ENCODE measurements around the gene H6PD. TPM values are rescaled to one million over a fixed set of nuclear protein-coding genes. Genes with fewer than 3 reads are reported as not detected.

H6PD gene
- total RNA-seq, 1 donor from 2014 or later: 70.7 TPM

GRCh38 chr1:9256332-9256731 is 21.8 kb downstream of the H6PD start:
- DNase-seq (ENCODE audit: low spot score): no peak

DNA sequence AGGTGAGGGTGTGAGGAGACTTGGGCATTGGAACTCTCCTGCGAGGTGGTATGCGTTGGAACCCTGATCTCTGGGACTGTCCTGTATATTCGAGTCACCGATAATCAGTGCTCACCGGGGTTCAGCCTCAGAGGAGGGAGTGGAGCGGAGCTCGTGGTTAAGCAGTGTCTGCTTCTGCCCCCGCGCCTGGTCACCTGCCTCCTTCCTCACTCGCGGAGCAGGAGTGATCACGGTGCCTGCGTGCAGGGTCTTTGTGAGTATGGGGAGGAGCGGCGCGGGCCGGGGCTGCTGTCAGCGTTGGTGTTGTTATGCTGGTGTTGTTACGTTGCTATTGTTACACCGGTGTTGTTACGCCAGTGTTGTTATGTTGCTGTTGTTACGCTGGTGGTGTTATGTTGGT is 23.3 kb downstream of the H6PD start:
- DNase-seq (ENCODE audit: low spot score): no peak

GRCh38 chr1:9258629-9259028 is 24.1 kb downstream of the H6PD start:
- DNase-seq (ENCODE audit: low spot score): no peak

- no peak for DNase-seq (ENCODE audit: low spot score)
Observed at GRCh38 chr1:9260059-9260766, 25.6 kb downstream of the H6PD start.

DNA sequence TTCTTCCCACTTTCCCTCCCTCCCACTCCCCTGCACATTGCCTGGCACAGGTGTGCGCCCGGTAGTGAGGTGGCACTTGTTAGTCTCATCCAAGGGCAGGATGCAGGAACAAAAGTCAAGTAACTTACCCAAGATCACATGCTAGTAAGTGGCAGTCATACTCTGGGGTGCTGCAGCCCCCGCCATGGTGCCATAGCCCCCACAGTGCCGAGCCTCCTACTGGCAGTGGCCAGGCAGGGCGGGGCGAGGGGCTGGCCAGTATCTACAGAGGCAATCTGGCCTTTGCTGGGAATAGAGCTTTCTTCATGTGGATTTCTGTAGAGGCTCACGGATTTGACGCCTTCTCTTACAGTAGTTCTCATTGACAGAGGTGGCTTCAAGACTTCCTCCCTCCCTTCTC is 26.9 kb downstream of the H6PD start:
- no peak for DNase-seq (ENCODE audit: low spot score)

DNA sequence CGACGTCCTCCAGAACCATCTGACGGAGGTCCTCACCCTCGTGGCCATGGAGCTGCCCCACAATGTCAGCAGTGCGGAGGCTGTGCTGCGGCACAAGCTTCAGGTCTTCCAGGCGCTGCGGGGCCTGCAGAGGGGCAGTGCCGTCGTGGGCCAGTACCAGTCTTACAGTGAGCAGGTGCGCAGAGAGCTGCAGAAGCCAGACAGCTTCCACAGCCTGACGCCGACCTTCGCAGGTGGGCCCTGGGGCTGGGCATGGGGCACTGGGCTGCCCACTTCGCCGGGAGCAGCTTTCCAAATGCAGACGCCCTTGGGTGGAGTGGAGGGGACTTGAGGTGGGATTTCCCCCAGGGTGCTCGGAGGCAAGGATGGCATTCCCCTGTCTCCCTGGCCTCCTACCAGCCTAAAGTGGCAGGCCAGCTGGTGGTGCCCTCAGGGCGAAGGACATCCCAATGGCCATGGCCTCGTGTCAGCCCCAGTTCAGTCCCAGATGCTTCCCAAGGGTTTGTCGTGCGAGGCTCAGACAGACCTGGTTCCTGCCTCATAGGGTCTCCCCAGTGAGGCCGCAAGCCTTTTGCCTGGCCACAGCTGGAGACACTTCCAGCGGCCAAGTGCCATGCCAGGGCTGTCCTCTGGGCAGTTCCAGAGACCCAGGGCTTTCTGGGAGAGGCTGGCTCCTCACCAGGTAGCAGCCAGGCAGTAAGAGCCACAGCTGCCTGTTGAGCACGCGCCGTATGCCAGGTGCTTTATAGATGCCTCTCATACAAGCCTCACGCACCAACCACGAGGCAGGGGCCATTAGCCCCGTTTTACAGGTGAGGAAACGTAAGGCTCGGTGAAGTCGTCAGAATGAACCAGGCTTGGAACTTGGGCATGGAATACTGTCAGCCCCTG is 27.8 kb downstream of the H6PD start:
- no peak for DNase-seq (ENCODE audit: low spot score)

- DNase-seq (ENCODE audit: low spot score): no peak
Observed at GRCh38 chr1:9263276-9263855, 28.8 kb downstream of the H6PD start.

DNA sequence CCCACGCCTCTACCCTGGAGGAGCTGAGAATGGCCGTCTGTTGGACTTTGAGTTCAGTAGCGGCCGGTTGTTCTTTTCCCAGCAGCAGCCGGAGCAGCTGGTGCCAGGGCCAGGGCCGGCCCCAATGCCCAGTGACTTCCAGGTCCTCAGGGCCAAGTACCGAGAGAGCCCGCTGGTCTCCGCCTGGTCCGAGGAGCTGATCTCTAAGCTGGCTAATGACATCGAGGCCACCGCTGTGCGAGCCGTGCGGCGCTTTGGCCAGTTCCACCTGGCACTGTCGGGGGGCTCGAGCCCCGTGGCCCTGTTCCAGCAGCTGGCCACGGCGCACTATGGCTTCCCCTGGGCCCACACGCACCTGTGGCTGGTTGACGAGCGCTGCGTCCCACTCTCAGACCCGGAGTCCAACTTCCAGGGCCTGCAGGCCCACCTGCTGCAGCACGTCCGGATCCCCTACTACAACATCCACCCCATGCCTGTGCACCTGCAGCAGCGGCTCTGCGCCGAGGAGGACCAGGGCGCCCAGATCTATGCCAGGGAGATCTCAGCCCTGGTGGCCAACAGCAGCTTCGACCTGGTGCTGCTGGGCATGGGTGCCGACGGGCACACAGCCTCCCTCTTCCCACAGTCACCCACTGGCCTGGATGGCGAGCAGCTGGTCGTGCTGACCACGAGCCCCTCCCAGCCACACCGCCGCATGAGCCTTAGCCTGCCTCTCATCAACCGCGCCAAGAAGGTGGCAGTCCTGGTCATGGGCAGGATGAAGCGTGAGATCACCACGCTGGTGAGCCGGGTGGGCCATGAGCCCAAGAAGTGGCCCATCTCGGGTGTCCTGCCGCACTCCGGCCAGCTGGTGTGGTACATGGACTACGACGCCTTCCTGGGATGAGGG is 29.7 kb downstream of the H6PD start:
- no peak for DNase-seq (ENCODE audit: low spot score)

GRCh38 chr1:9265037-9265436 is 30.5 kb downstream of the H6PD start:
- DNase-seq (ENCODE audit: low spot score): no peak

GRCh38 chr1:9265968-9266367 is 31.4 kb downstream of the H6PD start:
- no peak for DNase-seq (ENCODE audit: low spot score)

DNA sequence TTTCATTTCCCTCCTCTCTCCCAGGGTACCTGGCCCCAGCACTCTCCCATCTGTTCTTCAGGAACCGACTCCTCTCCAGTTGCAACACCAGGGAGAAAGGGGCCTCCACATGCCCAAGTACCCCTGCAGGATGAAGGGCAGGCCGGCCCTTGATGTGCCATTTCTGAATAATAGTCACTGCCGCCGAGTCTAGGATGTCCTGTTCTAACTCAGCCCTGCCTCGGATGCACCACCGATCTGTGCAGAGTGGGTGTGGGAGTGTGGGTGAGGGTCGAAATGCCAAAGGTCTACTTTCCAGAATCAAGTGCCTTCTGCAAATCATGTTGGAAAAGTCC is 32.7 kb downstream of the H6PD start:
- no peak for DNase-seq (ENCODE audit: low spot score)

GRCh38 chr1:9267827-9268581 is 33.4 kb downstream of the H6PD start:
- no peak for DNase-seq (ENCODE audit: low spot score)

DNA sequence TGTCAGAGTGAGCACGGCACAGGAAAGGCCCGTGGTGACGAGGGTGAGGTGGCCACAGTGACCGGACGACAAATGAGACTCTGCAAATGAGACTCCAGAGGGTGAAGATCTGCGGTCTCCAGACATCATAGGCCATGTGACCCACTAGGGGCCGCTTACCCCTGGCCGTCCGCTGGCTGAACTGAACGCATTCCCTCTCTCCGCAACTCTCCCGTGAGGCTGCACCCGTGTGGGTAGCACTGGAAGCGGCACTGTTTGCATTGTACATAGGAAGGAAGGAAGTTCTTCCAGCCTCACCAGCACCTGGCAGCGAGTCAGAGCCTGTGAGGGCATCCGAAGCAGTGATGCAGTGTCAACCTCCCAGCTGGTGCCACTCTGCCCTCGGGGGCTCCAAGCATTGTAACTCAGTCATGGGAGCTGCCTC is 34.5 kb downstream of the H6PD start:
- no peak for DNase-seq (ENCODE audit: low spot score)

- DNase-seq (ENCODE audit: low spot score): no peak
Observed at GRCh38 chr1:9269721-9270120, 35.1 kb downstream of the H6PD start.

DNA sequence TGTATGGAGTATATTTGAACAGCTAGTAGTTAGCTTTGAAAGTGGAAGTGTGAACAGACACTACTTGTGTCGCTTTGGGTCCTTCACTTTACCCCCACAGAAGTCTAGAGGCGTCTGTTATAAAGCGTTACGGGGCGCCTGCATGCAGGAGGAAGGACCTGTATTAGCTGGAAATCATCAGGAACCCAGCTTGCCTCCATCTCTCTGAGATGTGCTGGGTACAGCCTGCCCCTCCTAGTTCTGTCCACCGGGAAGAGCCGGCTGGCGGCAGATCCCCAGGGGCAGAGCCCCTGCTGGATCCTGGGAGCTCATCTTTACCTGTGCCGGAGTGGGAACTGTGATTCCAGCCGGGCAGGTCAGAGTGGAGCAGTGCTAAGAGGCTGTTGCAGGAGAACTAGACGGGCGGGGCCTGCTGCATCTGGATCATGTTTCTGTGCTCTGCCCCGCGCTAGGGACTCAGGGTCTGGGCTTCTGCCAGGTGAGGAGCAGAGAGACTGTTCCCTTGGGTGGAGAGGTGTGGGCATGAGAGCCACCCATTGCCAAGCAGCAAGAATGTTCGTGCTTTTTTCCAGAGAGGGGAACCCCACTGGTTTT is 35.8 kb downstream of the H6PD start:
- DNase-seq (ENCODE audit: low spot score): no peak

DNA sequence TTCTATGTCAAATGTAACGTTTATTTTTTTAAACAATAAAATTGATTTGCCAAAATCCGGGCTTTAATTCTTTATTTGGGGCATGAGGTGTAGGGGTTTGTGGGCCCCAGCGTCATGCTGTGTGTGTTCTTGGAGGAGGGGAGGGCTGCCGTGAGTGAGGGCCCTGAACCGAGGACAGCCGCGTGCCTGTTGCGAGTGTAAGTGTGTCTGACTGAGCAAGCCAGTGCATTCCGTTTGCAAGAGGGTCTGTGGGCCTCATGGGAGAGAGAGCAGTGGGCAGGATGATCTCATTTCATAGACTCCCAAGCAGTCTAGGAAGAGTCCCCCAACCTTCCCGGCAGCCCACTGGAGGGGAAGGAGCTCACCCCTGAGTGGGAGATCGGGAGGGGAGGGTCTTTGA is 36.7 kb downstream of the H6PD start:
- DNase-seq (ENCODE audit: low spot score): no peak

DNA sequence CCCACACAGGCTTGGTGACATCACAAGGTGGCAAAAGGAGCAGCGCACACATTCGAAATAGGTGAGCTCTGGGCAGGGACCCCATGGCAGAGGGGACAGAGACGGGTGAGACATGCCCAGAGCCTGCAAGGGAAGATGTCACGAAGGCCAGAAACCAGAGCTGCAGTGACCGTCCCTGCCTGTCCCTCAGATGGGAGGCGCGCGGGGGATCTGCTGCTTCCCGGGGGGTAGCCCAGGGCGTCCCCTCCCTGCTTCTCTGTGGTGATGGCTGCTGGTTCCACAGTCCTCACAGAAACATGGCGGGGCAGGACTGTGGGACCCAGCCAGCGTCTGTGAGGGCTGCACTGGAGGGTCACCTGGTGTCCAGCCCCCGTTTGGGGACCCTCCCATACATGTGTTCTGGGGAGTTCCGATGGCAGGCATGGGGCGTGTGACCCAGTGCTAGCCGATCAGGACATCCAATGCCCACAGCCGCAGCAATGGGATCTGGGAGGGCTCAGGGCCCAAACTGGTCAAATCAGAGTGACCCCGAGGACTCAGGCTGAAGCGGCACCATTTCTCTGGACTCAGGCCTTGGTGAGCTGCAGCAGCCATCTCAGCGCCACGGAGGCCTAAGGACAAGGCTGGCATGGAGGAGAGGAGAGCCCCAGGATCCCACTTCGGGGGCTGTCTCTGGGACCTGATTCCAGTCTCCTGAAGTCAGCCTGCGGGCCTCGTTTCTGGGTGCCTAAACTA is 37.5 kb downstream of the H6PD start:
- DNase-seq (ENCODE audit: low spot score): no peak

GRCh38 chr1:9273177-9273576 is 38.6 kb downstream of the H6PD start:
- DNase-seq (ENCODE audit: low spot score): no peak

- DNase-seq (ENCODE audit: low spot score): no peak
Observed at GRCh38 chr1:9275161-9275560, 40.6 kb downstream of the H6PD start.

DNA sequence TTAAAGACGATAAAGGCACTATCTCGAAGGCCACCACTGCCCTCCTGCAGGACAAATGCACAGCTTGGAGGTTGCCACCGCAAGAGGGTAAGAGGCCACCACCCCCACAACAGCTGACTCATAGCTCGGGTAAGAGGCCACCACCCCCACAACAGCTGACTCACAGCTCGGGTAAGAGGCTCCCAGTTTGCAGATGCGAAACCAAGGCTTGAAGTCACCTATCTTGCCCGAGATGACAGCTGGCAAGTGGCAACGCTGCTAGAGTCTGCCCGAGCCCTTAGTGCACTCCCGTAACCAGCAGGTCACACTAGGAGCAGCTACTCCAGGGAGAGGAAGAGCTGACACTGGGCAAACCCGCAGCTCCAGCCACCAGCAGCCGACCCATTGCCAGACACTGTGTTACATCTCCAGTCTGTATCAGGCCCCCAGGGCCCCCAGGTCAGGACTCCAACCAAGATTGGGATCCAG is 41.0 kb downstream of the H6PD start:
- DNase-seq (ENCODE audit: low spot score): no peak

Data from ureter (tissue), 1 donor.